22Rv1 (cell line): ENCODE measurements around the gene PRR29.

ENCODE experiments used
- CTCF ChIP-seq: fragments of 450-650 bp; IDR thresholded peaks from 2 replicates; pipeline ENCODE4 v1.5.1; 2017; ENCODE audit warnings: mild to moderate bottlenecking
- ZFX ChIP-seq: fragments of 450-650 bp; IDR thresholded peaks from 2 replicates; pipeline ENCODE4 v1.6.1; 2017; ENCODE audit warnings: antibody characterized with exemption, borderline replicate concordance

- no peak for TF ChIP-seq CTCF
- TF ChIP-seq ZFX, result no peak
These were observed 10.7 kb downstream of the PRR29 start for GRCh38 chr17:64008830-64009229.
